Natural killer cell (primary cell): ENCODE measurements around the gene ZFP62. TPM values are rescaled to one million over a fixed set of nuclear protein-coding genes. Genes with fewer than 3 reads are reported as not detected.
"Not testable (repeated sequence)": the region's sequence is repeated elsewhere in the genome, so short reads cannot be mapped to it uniquely, and the experiment has no call there.

ENCODE experiments used
- ATAC-seq, 3 donors: fragments of 150-1000 bp in 2 of 3; fragments of 200-7000 bp in 1 of 3; cut with Tn5 transposase; 1 replicate in 1 of 3; 2 replicates in 2 of 3; pipeline ENCODE4 v1.10.0; 2021; ENCODE audit warnings: mild to moderate bottlenecking in 2 of 3, moderate library complexity in 2 of 3
- DNase-seq, 2 donors: peaks; one replicate each; pipeline versions ENCODE4 v3.0.0 to v3.0.0-alpha.2; 2013 to 2021; ENCODE audit warnings: mixed read lengths in 1 of 2
- H3K27ac ChIP-seq: one replicate; pipeline ENCODE4 v1.5.1; 2013; ENCODE audit warnings: mild to moderate bottlenecking, low read length
- H3K27me3 ChIP-seq: one replicate; pipeline ENCODE4 v1.6.1; 2013; ENCODE audit warnings: low read length; ENCODE audit not compliant: control insufficient read depth, insufficient read depth
- H3K36me3 ChIP-seq: one replicate; pipeline ENCODE4 v1.6.1; 2013; ENCODE audit warnings: low read length; ENCODE audit not compliant: control insufficient read depth, insufficient read depth
- H3K4me1 ChIP-seq: one replicate; pipeline ENCODE4 v1.6.1; 2013; ENCODE audit warnings: low read length; ENCODE audit not compliant: control insufficient read depth, insufficient read depth
- H3K4me3 ChIP-seq: one replicate; pipeline ENCODE4 v1.5.1; 2013; ENCODE audit warnings: low read length
- H3K9me3 ChIP-seq: one replicate; pipeline ENCODE4 v1.6.1; 2013; ENCODE audit warnings: low read length; ENCODE audit not compliant: control insufficient read depth, insufficient read depth
- H3K27ac Mint-ChIP-seq, 2 donors: one replicate each; pipeline ENCODE4 v1.8.0; 2022; ENCODE audit warnings: mild to moderate bottlenecking in 2 of 2, mixed read lengths in 2 of 2, moderate library complexity in 1 of 2
- H3K27me3 Mint-ChIP-seq, 2 donors: one replicate each; pipeline ENCODE4 v1.8.0; 2022; ENCODE audit warnings: low read depth in 2 of 2, mixed read lengths in 2 of 2
- H3K36me3 Mint-ChIP-seq: one replicate; pipeline ENCODE4 v1.8.0; 2022; ENCODE audit warnings: mixed read lengths
- H3K4me1 Mint-ChIP-seq, 2 donors: one replicate each; pipeline ENCODE4 v1.8.0; 2022; ENCODE audit warnings: mixed read lengths in 2 of 2
- H3K4me3 Mint-ChIP-seq: one replicate; pipeline ENCODE4 v1.8.0; 2022; ENCODE audit warnings: mild to moderate bottlenecking, moderate library complexity, mixed read lengths
- H3K9me3 Mint-ChIP-seq, 2 donors: one replicate each; pipeline ENCODE4 v1.8.0; 2022; ENCODE audit warnings: mixed read lengths in 2 of 2
- CTCF ChIP-seq: fragments of 200-600 bp; IDR thresholded peaks from one replicate; pipeline ENCODE4 v1.8.0; 2022; ENCODE audit warnings: antibody characterized with exemption
- WGBS: methylation state at CpG from one replicate; pipeline ENCODE4 v1.1.7; 2013; ENCODE audit warnings: missing lambda C conversion rate; ENCODE audit not compliant: insufficient coverage; 5-methylcytosine and 5-hydroxymethylcytosine counted together
- intact Hi-C: fragments of 100-400 bp; cut with micrococcal nuclease; formaldehyde crosslinking; loops from one replicate; pipeline ENCODE4 v1.14.2; 2022
- total RNA-seq, 4 donors: library from RNA; stranded (reverse); fragments of 120-200 nt in 1 of 4; gene quantifications; one replicate each; pipeline versions ENCODE4 v1.2.3 to v1.2.4, GENCODE V29; 2013 to 2022

ZFP62 gene
- total RNA-seq, 3 donors from 2014 or later (not counting 1 experiment from before 2014, with no cell fraction given): 16.6 to 21.0 (median 20.3) TPM

GRCh38 chr5:180901319-180902009, 40.4 kb upstream of the ZFP62 start:
- peaks cover 0 to 7% of the 10 kb centered on the region in 2 donors for H3K27me3 Mint-ChIP-seq
- TF ChIP-seq CTCF: no peak
- no peak for DNase-seq
- H3K9me3 ChIP-seq: no peaks in the 10 kb centered on the region
- H3K4me1 Mint-ChIP-seq: no peaks in the 10 kb centered on the region
- no peaks in the 10 kb centered on the region for H3K36me3 ChIP-seq
- no peaks in the 10 kb centered on the region for H3K9me3 Mint-ChIP-seq
- intact Hi-C loops: no loop called here
- H3K4me3 ChIP-seq: no peak overlapping the region
- ATAC-seq: no peak
- 76% methylated on average over 6 of the region's 7 CpGs for WGBS
- H3K4me3 Mint-ChIP-seq: no peak overlapping the region
- H3K36me3 Mint-ChIP-seq: no peaks in the 10 kb centered on the region
- H3K4me1 ChIP-seq: no peaks in the 10 kb centered on the region
- H3K27me3 ChIP-seq: no peaks in the 10 kb centered on the region
- no peak overlapping the region for H3K27ac Mint-ChIP-seq
- no peak overlapping the region for H3K27ac ChIP-seq

- H3K9me3 Mint-ChIP-seq: no peaks in the 10 kb centered on the region
- H3K27ac Mint-ChIP-seq: no peak overlapping the region
- Histone ChIP-seq H3K27me3 (no peaks in the 10 kb centered on the region), H3K36me3 (no peaks in the 10 kb centered on the region), H3K4me3 (no peak overlapping the region), H3K27ac (no peak overlapping the region), H3K4me1 (no peaks in the 10 kb centered on the region), H3K9me3 (no peaks in the 10 kb centered on the region)
- DNase-seq (no peak), ATAC-seq (no peak)
- TF ChIP-seq CTCF: no peak
- H3K4me1 Mint-ChIP-seq: no peaks in the 10 kb centered on the region
- H3K36me3 Mint-ChIP-seq: no peaks in the 10 kb centered on the region
- H3K4me3 Mint-ChIP-seq: no peak overlapping the region
- 75% methylated on average over 5 of the region's 5 CpGs for WGBS
- H3K27me3 Mint-ChIP-seq: peaks cover 0 to 7% of the 10 kb centered on the region in 2 donors
- intact Hi-C loops: no loop called here
These were observed 39.1 kb upstream of the ZFP62 start for GRCh38 chr5:180900178-180900577.

- Mint-ChIP-seq H3K9me3 (no peaks in the 10 kb centered on the region), H3K36me3 (no peaks in the 10 kb centered on the region), H3K27ac (no peak within 1 kb of the TSS), H3K27me3 (peaks cover 9 to 10% of the 10 kb centered on the region in 2 donors), H3K4me1 (no peaks in the 10 kb centered on the region), H3K4me3 (no peak within 1 kb of the TSS)
- H3K4me3 ChIP-seq: no peak within 1 kb of the TSS
- no peaks in the 10 kb centered on the region for H3K27me3 ChIP-seq
- H3K9me3 ChIP-seq: no peaks in the 10 kb centered on the region
- intact Hi-C loops: no loop called here
- WGBS: 95% methylated on average over 9 of the region's 9 CpGs
- no peaks in the 10 kb centered on the region for H3K36me3 ChIP-seq
- H3K27ac ChIP-seq: no peak within 1 kb of the TSS
- TF ChIP-seq CTCF: no peak
- ATAC-seq: no peak
- DNase-seq: no peak
- no peaks in the 10 kb centered on the region for H3K4me1 ChIP-seq
These were observed 37.7 kb upstream of the ZFP62 start, which contains the start of gene BTNL8 for GRCh38 chr5:180898621-180899246. Gene BTNL8, plus strand, starts transcription at chr5:180899159. Its CDS starts 152 bp downstream, at chr5:180899311.

- H3K36me3 ChIP-seq, intact Hi-C loops, H3K9me3 ChIP-seq, H3K4me3 Mint-ChIP-seq, H3K27ac Mint-ChIP-seq, DNase-seq, H3K36me3 Mint-ChIP-seq, H3K4me1 ChIP-seq, H3K9me3 Mint-ChIP-seq, H3K27ac ChIP-seq, H3K4me1 Mint-ChIP-seq, H3K4me3 ChIP-seq, ATAC-seq, H3K27me3 ChIP-seq: not testable (repeated sequence)
- peaks cover 27 to 44% of the 10 kb centered on the region in 2 donors for H3K27me3 Mint-ChIP-seq
- WGBS: 100% methylated on average over 1 of the region's 1 CpG
These were observed 34.3 kb upstream of the ZFP62 start for GRCh38 chr5:180895330-180895729.
